Measurements from ENCODE around the gene GAGE12H. TPM values are rescaled to one million over a fixed set of nuclear protein-coding genes. Genes with fewer than 3 reads are reported as not detected.

The GAGE12H gene
- total RNA-seq, 1 experiment from 2014 or later: not detected

DNA sequence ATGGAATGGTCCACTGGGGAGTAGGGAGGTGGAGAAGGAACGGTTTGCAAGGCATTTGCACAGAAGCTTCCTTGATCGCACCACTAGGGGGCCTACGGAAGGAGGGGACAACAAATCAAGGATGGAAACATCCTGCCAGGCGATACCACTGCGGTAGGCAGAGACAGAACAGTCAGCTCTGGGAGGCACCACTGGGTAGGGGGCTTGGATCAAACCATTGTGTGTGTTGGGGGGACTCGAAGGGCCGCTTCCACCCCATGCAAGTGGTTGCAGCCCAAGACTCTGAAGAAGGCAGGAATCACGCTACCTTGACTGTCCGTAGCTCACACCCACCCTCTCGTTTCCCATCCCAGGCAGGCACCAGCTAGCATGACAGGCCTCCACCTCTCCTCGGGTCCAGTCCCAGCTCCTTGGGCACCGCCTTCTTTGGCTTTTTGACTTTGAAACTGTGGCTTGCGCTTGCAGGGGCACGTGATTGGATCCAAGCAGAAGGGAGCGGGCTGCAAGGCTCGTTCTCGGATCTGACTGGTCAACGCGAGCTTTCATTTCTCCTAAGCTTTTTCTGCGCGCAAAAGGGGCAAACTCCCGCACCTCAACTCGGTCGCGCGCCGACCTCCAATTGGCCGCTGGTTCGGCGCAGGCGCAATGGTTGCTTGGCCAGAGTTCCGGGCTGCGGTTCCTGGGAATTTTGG lies 47.5 kb downstream of the GAGE12H start:
- Mint-ChIP-seq H3K27ac (no peak overlapping the region), H3K9me3 (peaks cover 84 to 85% of the 10 kb centered on the region in 2 experiments), H3K27me3 (ENCODE audit: low read depth) (peaks cover 2% of the 10 kb centered on the region), H3K36me3 (ENCODE audit: insufficient read depth in 1 of 3, low read depth in 3 of 3) (peaks cover 13 to 20% (median 19%) of the 10 kb centered on the region in 3 experiments), H3K4me3 (no peak overlapping the region), H3K4me1 (no peaks in the 10 kb centered on the region)
- Histone ChIP-seq H2AFZ (ENCODE audit: low read length) (no peak overlapping the region), H3K27me3 (ENCODE audit: insufficient read depth, low read length) (no peaks in the 10 kb centered on the region), H3K23me2 (ENCODE audit: insufficient read length, low read depth, low read length, poor library complexity, severe bottlenecking) (no peaks in the 10 kb centered on the region), H3T11ph (ENCODE audit: low read length) (no peak overlapping the region), H2BK5ac (ENCODE audit: insufficient read length, low read length) (no peak overlapping the region), H3K9me3 (ENCODE audit: control insufficient read depth, low read depth, low read length) (peaks cover 20% of the 10 kb centered on the region), H3K23ac (ENCODE audit: insufficient read length, low read depth, low read length) (no peak overlapping the region), H3K4ac (ENCODE audit: low read depth, low read length) (no peak overlapping the region), H3K4me1 (ENCODE audit: insufficient read depth, low read length) (no peaks in the 10 kb centered on the region), H3K79me1 (ENCODE audit: insufficient read depth, low read depth, low read length, poor library complexity, severe bottlenecking) (no peaks in the 10 kb centered on the region), H3K14ac (ENCODE audit: insufficient read depth, low read length) (no peak overlapping the region), H2BK20ac (ENCODE audit: low read depth, low read length, poor library complexity, severe bottlenecking) (no peak overlapping the region), H4K5ac (ENCODE audit: insufficient read length, low read depth, low read length) (no peak overlapping the region), H3K27ac (ENCODE audit: insufficient read length, low read depth, low read length) (no peak overlapping the region), H4K8ac (replicated peaks; ENCODE audit: insufficient read length, low read depth, low read length) (no peak overlapping the region), H2AK5ac (ENCODE audit: insufficient read length, low read length) (no peak overlapping the region), H3K9ac (ENCODE audit: extremely low read depth, insufficient read length, low read length) (no peak overlapping the region), H3K18ac (ENCODE audit: insufficient read length, low read depth, low read length) (no peak overlapping the region), H3K56ac (ENCODE audit: insufficient read length, low read depth, low read length) (no peak overlapping the region), H2BK120ac (ENCODE audit: low read depth, low read length, poor library complexity, severe bottlenecking) (no peak overlapping the region), H4K91ac (ENCODE audit: insufficient read length, low read depth, low read length) (no peak overlapping the region), H2BK15ac (ENCODE audit: low read depth, low read length) (no peak overlapping the region), H4K20me1 (ENCODE audit: control insufficient read depth, insufficient read depth, insufficient read length) (no peaks in the 10 kb centered on the region), H2BK12ac (ENCODE audit: insufficient read length, low read depth, low read length) (no peak overlapping the region), H3K4me2 (ENCODE audit: insufficient read depth, insufficient read length, low read length) (no peak overlapping the region), H3K79me2 (ENCODE audit: insufficient read depth, low read length) (no peaks in the 10 kb centered on the region)
- peak; percentile 49; the same call in 2 of the 3 replicates for TF ChIP-seq CTCF (conservative IDR thresholded peaks at IDR 0.05)
- WGBS (ENCODE audit: extremely low coverage, insufficient read length, low lambda C conversion rate): no CpG with 5 or more reads among the region's 33 CpGs
- peak; percentile 65 for DNase-seq

Other genes with a start within 250 kb of the GAGE12H start
- not detected in 2 replicates for gene GAGE13, start 248.4 kb upstream of the GAGE12H start, total RNA-seq (2021)
- not detected in 2 replicates for gene GAGE12C, start 47.8 kb upstream of the GAGE12H start, total RNA-seq (2021)
- not detected in 2 replicates for gene GAGE12D, start 38.2 kb upstream of the GAGE12H start, total RNA-seq (2021)
- gene GAGE12E, start 28.7 kb upstream of the GAGE12H start, total RNA-seq (2021): not detected in 2 replicates
- not detected in 2 replicates for gene GAGE12F, start 19.1 kb upstream of the GAGE12H start, total RNA-seq (2021)
- gene GAGE12G, start 9.5 kb upstream of the GAGE12H start, total RNA-seq (2021): not detected in 2 replicates
- not detected in 2 replicates for gene GAGE2A, start 9.5 kb downstream of the GAGE12H start, total RNA-seq (2021)
- not detected in 2 replicates for gene GAGE1, start 19.1 kb downstream of the GAGE12H start, total RNA-seq (2021)
- not detected in 2 replicates for gene PAGE1, start 116.0 kb downstream of the GAGE12H start, total RNA-seq (2021)
- gene PAGE4, start 249.4 kb downstream of the GAGE12H start, total RNA-seq (2021): 0.57 TPM in 1 of 2 replicates, not detected in the other